ENCODE measurements around the gene MGAT4C.
A peak's percentile ranks its signal among the peaks of the same experiment; 100 is the strongest.

Gene MGAT4C

GRCh38 chr12:85963326-85963725 lies 292.9 kb downstream of the MGAT4C start:
- no peak overlapping the region for H3K4me3 ChIP-seq (ENCODE audit: control insufficient read depth, low read depth, low read length)
- no peak for TF ChIP-seq CTCF (conservative IDR thresholded peaks at IDR 0.05; ENCODE audit: control insufficient read depth, insufficient read depth, low read depth, low read length)
- DNase-seq (ENCODE audit: low read depth), result no peak

GRCh38 chr12:85956081-85956480 lies 300.1 kb downstream of the MGAT4C start:
- no peak overlapping the region for H3K4me3 ChIP-seq (ENCODE audit: control insufficient read depth, low read depth, low read length)
- DNase-seq (ENCODE audit: low read depth), result no peak
- no peak for TF ChIP-seq CTCF (conservative IDR thresholded peaks at IDR 0.05; ENCODE audit: control insufficient read depth, insufficient read depth, low read depth, low read length)

GRCh38 chr12:85955127-85955526 lies 301.1 kb downstream of the MGAT4C start:
- no peak overlapping the region for H3K4me3 ChIP-seq (ENCODE audit: control insufficient read depth, low read depth, low read length)
- peak; percentile 4 for DNase-seq (ENCODE audit: low read depth)

GRCh38 chr12:85951823-85952222 lies 304.4 kb downstream of the MGAT4C start:
- peak; percentile 49 for TF ChIP-seq CTCF (conservative IDR thresholded peaks at IDR 0.05; ENCODE audit: control insufficient read depth, insufficient read depth, low read depth, low read length)
- no peak overlapping the region for H3K4me3 ChIP-seq (ENCODE audit: control insufficient read depth, low read depth, low read length)

More at GRCh38 chr12:85955127-85955526, 301.1 kb downstream of the MGAT4C start:
- TF ChIP-seq CTCF (conservative IDR thresholded peaks at IDR 0.05; ENCODE audit: control insufficient read depth, insufficient read depth, low read depth, low read length), result peak; percentile 15

GRCh38 chr12:85949253-85949652 lies 306.9 kb downstream of the MGAT4C start:
- no peak for DNase-seq (ENCODE audit: low read depth)
- H3K4me3 ChIP-seq (ENCODE audit: control insufficient read depth, low read depth, low read length), result no peak overlapping the region
- no peak for TF ChIP-seq CTCF (conservative IDR thresholded peaks at IDR 0.05; ENCODE audit: control insufficient read depth, insufficient read depth, low read depth, low read length)

More at GRCh38 chr12:85951823-85952222, 304.4 kb downstream of the MGAT4C start:
- peak; percentile 15 for DNase-seq (ENCODE audit: low read depth)

- DNase-seq (ENCODE audit: low read depth), result no peak
- no peak overlapping the region for H3K4me3 ChIP-seq (ENCODE audit: control insufficient read depth, low read depth, low read length)
- TF ChIP-seq CTCF (conservative IDR thresholded peaks at IDR 0.05; ENCODE audit: control insufficient read depth, insufficient read depth, low read depth, low read length), result no peak
These were observed 307.9 kb downstream of the MGAT4C start for GRCh38 chr12:85948340-85948739.

- no peak overlapping the region for H3K4me3 ChIP-seq (ENCODE audit: control insufficient read depth, low read depth, low read length)
- TF ChIP-seq CTCF (conservative IDR thresholded peaks at IDR 0.05; ENCODE audit: control insufficient read depth, insufficient read depth, low read depth, low read length), result no peak
- no peak for DNase-seq (ENCODE audit: low read depth)
These were observed 308.9 kb downstream of the MGAT4C start for GRCh38 chr12:85947286-85947685.

Measured in fibroblast of mammary gland (primary cell).